CD14-positive monocyte (primary cell): ENCODE data around the gene PAPPA2. TPM values are rescaled to one million over a fixed set of nuclear protein-coding genes. Genes with fewer than 3 reads are reported as not detected.

Experiments used
- DNase-seq, 3 donors: peaks; one replicate each; pipeline ENCODE4 v3.0.0-alpha.2; 2011 to 2022
- H2AFZ ChIP-seq: 2 replicates; pipeline ENCODE4 v1.6.0; 2012; ENCODE audit warnings: mild to moderate bottlenecking, low read depth, low read length, inconsistent platforms; ENCODE audit not compliant: insufficient read depth, poor library complexity, severe bottlenecking
- H3K27ac ChIP-seq, 2 donors: 1 replicate in 1 of 2; 2 replicates in 1 of 2; pipeline ENCODE4 v1.5.1; 2012 to 2013; ENCODE audit warnings: low read length in 2 of 2, control low read depth in 1 of 2, inconsistent platforms in 1 of 2, low read depth in 1 of 2, mild to moderate bottlenecking in 1 of 2
- H3K27me3 ChIP-seq, 2 donors: one replicate each; pipeline versions ENCODE4 v1.6.0 to v1.6.1; 2011 to 2013; ENCODE audit warnings: low read length in 2 of 2; ENCODE audit not compliant: control insufficient read depth in 2 of 2, insufficient read depth in 2 of 2
- H3K36me3 ChIP-seq, 2 donors: replicated peaks in 1 of 2; 1 replicate in 1 of 2; 2 replicates in 1 of 2; pipeline versions ENCODE4 v1.5.1 to v1.6.1; 2012 to 2013; ENCODE audit warnings: low read length in 2 of 2, control low read depth in 1 of 2, inconsistent platforms in 1 of 2, mild to moderate bottlenecking in 1 of 2; ENCODE audit not compliant: insufficient read depth in 2 of 2, control insufficient read depth in 1 of 2
- H3K4me1 ChIP-seq, 2 donors: 1 replicate in 1 of 2; 2 replicates in 1 of 2; pipeline versions ENCODE4 v1.5.1 to v1.6.1; 2012 to 2013; ENCODE audit warnings: low read length in 2 of 2, control low read depth in 1 of 2, inconsistent platforms in 1 of 2, mild to moderate bottlenecking in 1 of 2, moderate library complexity in 1 of 2; ENCODE audit not compliant: insufficient read depth in 2 of 2, control insufficient read depth in 1 of 2
- H3K4me2 ChIP-seq: replicated peaks from 2 replicates; pipeline ENCODE3; 2012; ENCODE audit warnings: low read length, moderate library complexity, mild to moderate bottlenecking; ENCODE audit not compliant: poor library complexity, severe bottlenecking; ENCODE audit errors: extremely low read depth
- H3K4me3 ChIP-seq, 3 experiments: fragments of 200-600 bp in 1 of 3; sonication (generic) in 1 of 3; replicated peaks in 1 of 3; 1 replicate in 2 of 3; 2 replicates in 1 of 3; pipeline ENCODE4 v1.5.1; 2011 to 2013; ENCODE audit warnings: low read length in 3 of 3, mild to moderate bottlenecking in 3 of 3, control low read depth in 2 of 3, low read depth in 2 of 3, inconsistent platforms in 1 of 3, moderate library complexity in 1 of 3
- H3K79me2 ChIP-seq: 2 replicates; pipeline ENCODE4 v1.6.0; 2012; ENCODE audit warnings: mild to moderate bottlenecking, control low read depth, inconsistent platforms, low read length, moderate library complexity; ENCODE audit not compliant: insufficient read depth
- H3K9ac ChIP-seq: 2 replicates; pipeline ENCODE4 v1.6.0; 2017; ENCODE audit warnings: low read length, mild to moderate bottlenecking; ENCODE audit not compliant: insufficient read depth, poor library complexity, severe bottlenecking
- H3K9me3 ChIP-seq, 2 donors: replicated peaks in 1 of 2; 1 replicate in 1 of 2; 2 replicates in 1 of 2; pipeline versions ENCODE4 v1.5.1 to v1.6.1; 2012 to 2013; ENCODE audit warnings: low read length in 2 of 2, control low read depth in 1 of 2; ENCODE audit not compliant: control insufficient read depth in 1 of 2, insufficient read depth in 1 of 2
- H4K20me1 ChIP-seq: 2 replicates; pipeline ENCODE4 v1.6.0; 2012; ENCODE audit warnings: mild to moderate bottlenecking, low read length, control low read depth, moderate library complexity; ENCODE audit not compliant: insufficient read depth
- H3K27ac Mint-ChIP-seq, 7 donors: one replicate each; pipeline ENCODE4 v1.8.0; 2020; ENCODE audit warnings: mild to moderate bottlenecking in 7 of 7, mixed read lengths in 7 of 7, moderate library complexity in 6 of 7, inconsistent platforms in 2 of 7
- H3K27me3 Mint-ChIP-seq, 3 donors: one replicate each; pipeline ENCODE4 v1.8.0; 2021 to 2022; ENCODE audit warnings: low read depth in 3 of 3, mild to moderate bottlenecking in 3 of 3, mixed read lengths in 3 of 3, moderate library complexity in 3 of 3, inconsistent platforms in 1 of 3
- H3K36me3 Mint-ChIP-seq, 2 donors: one replicate each; pipeline ENCODE4 v1.8.0; 2020; ENCODE audit warnings: mixed read lengths in 2 of 2, inconsistent platforms in 1 of 2, mild to moderate bottlenecking in 1 of 2
- H3K4me1 Mint-ChIP-seq: one replicate; pipeline ENCODE4 v1.8.0; 2020; ENCODE audit warnings: mild to moderate bottlenecking, mixed read lengths
- H3K4me3 Mint-ChIP-seq, 2 donors: one replicate each; pipeline ENCODE4 v1.8.0; 2020; ENCODE audit warnings: mild to moderate bottlenecking in 2 of 2, mixed read lengths in 2 of 2, moderate library complexity in 1 of 2
- H3K9me3 Mint-ChIP-seq, 7 donors: one replicate each; pipeline ENCODE4 v1.8.0; 2020 to 2022; ENCODE audit warnings: mixed read lengths in 7 of 7, mild to moderate bottlenecking in 6 of 7, moderate library complexity in 6 of 7, inconsistent platforms in 2 of 7
- CTCF ChIP-seq: fragments of 200-600 bp; IDR thresholded peaks from one replicate; pipeline ENCODE4 v1.8.0; 2022; ENCODE audit warnings: antibody characterized with exemption, mild to moderate bottlenecking
- whole genome bisulfite sequencing: methylation state at CpG from one replicate; pipeline ENCODE4 v1.1.5; 2013; ENCODE audit warnings: missing lambda C conversion rate; ENCODE audit not compliant: insufficient coverage; 5-methylcytosine and 5-hydroxymethylcytosine counted together
- intact Hi-C, 2 donors: fragments of 100-400 bp; cut with micrococcal nuclease; formaldehyde crosslinking; loops; one replicate each; pipeline versions ENCODE4 v1.15.0 to v1.15.1; 2023
- polyA plus RNA-seq, 3 donors: library from polyadenylated mRNA; depleted of rRNA in 1 of 3; unstranded in 2 of 3; stranded (reverse) in 1 of 3; fragments of 300-500 nt in 2 of 3; fragments of >200 nt in 1 of 3; fragmentation: Illumina TruSeq in 2 of 3; gene quantifications; 1 replicate in 2 of 3; 2 replicates in 1 of 3; pipeline ENCODE4 v1.2.3, GENCODE V29; 2012 to 2021

PAPPA2 gene
- polyA plus RNA-seq, 3 donors = not detected

DNA sequence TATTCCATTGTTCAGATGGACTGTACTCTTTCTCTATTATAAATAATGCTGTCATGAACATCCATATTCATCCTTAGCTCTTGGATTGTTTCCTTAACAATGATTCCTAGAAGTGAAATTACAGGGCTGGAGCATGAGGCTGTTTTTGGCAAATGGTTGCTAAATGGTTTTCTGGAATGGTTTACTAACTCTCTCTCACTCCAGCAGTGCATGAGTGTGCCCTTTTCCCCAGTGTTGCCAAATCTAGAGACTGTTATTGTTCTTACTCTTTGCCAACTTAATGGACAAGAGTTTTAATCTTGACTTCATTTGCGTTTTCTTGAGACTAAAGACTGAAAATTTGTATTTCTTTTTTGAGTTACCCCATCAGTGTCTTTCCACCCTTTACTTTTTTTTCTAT is 113.0 kb downstream of the PAPPA2 start:
- H3K27me3 ChIP-seq = no peaks in the 10 kb centered on the region
- no peak overlapping the region for H2AFZ ChIP-seq
- no peaks in the 10 kb centered on the region for H3K36me3 ChIP-seq
- H3K9me3 ChIP-seq = no peaks in the 10 kb centered on the region
- no peaks in the 10 kb centered on the region for H3K79me2 ChIP-seq
- no peak overlapping the region for H3K4me2 ChIP-seq
- DNase-seq = no peak
- no peak overlapping the region for H3K27ac Mint-ChIP-seq
- WGBS = no CpG with 5 or more reads among the region's 1 CpG
- H3K27ac ChIP-seq = no peak overlapping the region
- H4K20me1 ChIP-seq = no peaks in the 10 kb centered on the region
- H3K4me1 Mint-ChIP-seq = no peaks in the 10 kb centered on the region
- H3K9me3 Mint-ChIP-seq = no peaks in the 10 kb centered on the region
- H3K4me3 Mint-ChIP-seq = no peak overlapping the region
- no peaks in the 10 kb centered on the region for H3K4me1 ChIP-seq
- intact Hi-C loops = no loop called here
- no peaks in the 10 kb centered on the region for H3K36me3 Mint-ChIP-seq
- TF ChIP-seq CTCF = no peak
- no peak overlapping the region for H3K4me3 ChIP-seq
- no peak overlapping the region for H3K9ac ChIP-seq
- H3K27me3 Mint-ChIP-seq = peaks cover 0 to 5% (median 0%) of the 10 kb centered on the region in 3 donors

GRCh38 chr1:176576670-176577069 is 113.7 kb downstream of the PAPPA2 start:
- Histone ChIP-seq H2AFZ (no peak overlapping the region), H3K4me2 (no peak overlapping the region), H3K9ac (no peak overlapping the region), H3K27ac (no peak overlapping the region), H3K4me1 (no peaks in the 10 kb centered on the region), H4K20me1 (no peaks in the 10 kb centered on the region), H3K9me3 (no peaks in the 10 kb centered on the region), H3K79me2 (no peaks in the 10 kb centered on the region), H3K27me3 (no peaks in the 10 kb centered on the region), H3K36me3 (no peaks in the 10 kb centered on the region), H3K4me3 (no peak overlapping the region)
- no peak for TF ChIP-seq CTCF
- Mint-ChIP-seq H3K27ac (no peak overlapping the region), H3K4me1 (no peaks in the 10 kb centered on the region), H3K36me3 (no peaks in the 10 kb centered on the region), H3K4me3 (no peak overlapping the region), H3K27me3 (peaks cover 0 to 5% (median 0%) of the 10 kb centered on the region in 3 donors), H3K9me3 (no peaks in the 10 kb centered on the region)
- no peak for DNase-seq
- intact Hi-C loops = no loop called here
- WGBS = 93% methylated on average over 5 of the region's 5 CpGs
